Thoracic aorta (tissue), 2 donors: ENCODE results near the gene CADPS. TPM values are rescaled to one million over a fixed set of nuclear protein-coding genes. Genes with fewer than 3 reads are reported as not detected.

Experiments used
- ATAC-seq: fragments of 150-250 bp; one replicate; pipeline ENCODE4 v1.8.0; 2017; ENCODE audit warnings: low read depth; ENCODE audit not compliant: insufficient number of reproducible peaks, low FRiP score
- DNase-seq: peaks from one replicate; pipeline ENCODE4 v3.0.0-alpha.2; 2020; ENCODE audit warnings: low spot score
- H3K27ac ChIP-seq, 2 donors: fragments of 200-600 bp; sonication (generic); 1 replicate in 1 of 2; 2 replicates in 1 of 2; pipeline ENCODE4 v1.5.1; 2016; ENCODE audit warnings: mild to moderate bottlenecking in 2 of 2, moderate library complexity in 2 of 2
- H3K27me3 ChIP-seq: fragments of 200-600 bp; sonication (generic); replicated peaks from 2 replicates; pipeline ENCODE4 v1.6.0; 2016; ENCODE audit warnings: mild to moderate bottlenecking; ENCODE audit not compliant: insufficient read depth
- H3K36me3 ChIP-seq: fragments of 200-600 bp; sonication (generic); one replicate; pipeline ENCODE4 v1.5.1; 2016
- H3K4me1 ChIP-seq, 2 donors: fragments of 200-600 bp; sonication (generic); 1 replicate in 1 of 2; 2 replicates in 1 of 2; pipeline versions ENCODE4 v1.5.1 to v1.6.0; 2016; ENCODE audit warnings: low read depth in 2 of 2, mild to moderate bottlenecking in 1 of 2; ENCODE audit not compliant: control insufficient read depth in 1 of 2
- H3K4me3 ChIP-seq: fragments of 200-600 bp; sonication (generic); 2 replicates; pipeline ENCODE4 v1.5.1; 2016; ENCODE audit warnings: mild to moderate bottlenecking
- H3K9me3 ChIP-seq: fragments of 200-600 bp; sonication (generic); 2 replicates; pipeline ENCODE4 v1.5.1; 2016
- CTCF ChIP-seq: fragments of 200-600 bp; sonication (generic); IDR thresholded peaks from one replicate; pipeline ENCODE4 v1.5.1; 2019; ENCODE audit warnings: antibody characterized with exemption
- total RNA-seq, 2 donors: library from RNA; depleted of rRNA; stranded (reverse); fragments of >200 nt; gene quantifications; one replicate each; pipeline versions ENCODE4 v1.1.0 to v1.2.3, GENCODE V29; 2016

Gene CADPS
- total RNA-seq, 2 donors from 2014 or later, result 0.14 to 7.2 TPM

- no peak for TF ChIP-seq CTCF
- Histone ChIP-seq H3K9me3 (no peaks in the 10 kb centered on the region), H3K27ac (no peak overlapping the region), H3K4me3 (no peak overlapping the region), H3K27me3 (no peaks in the 10 kb centered on the region), H3K4me1 (no peaks in the 10 kb centered on the region), H3K36me3 (no peaks in the 10 kb centered on the region)
- ATAC-seq, result no peak
- no peak for DNase-seq
Observed at GRCh38 chr3:62705721-62706120, 169.5 kb downstream of the CADPS start.

- Histone ChIP-seq H3K36me3 (no peaks in the 10 kb centered on the region), H3K4me3 (no peak overlapping the region), H3K4me1 (no peaks in the 10 kb centered on the region), H3K9me3 (no peaks in the 10 kb centered on the region), H3K27me3 (no peaks in the 10 kb centered on the region), H3K27ac (no peak overlapping the region)
- ATAC-seq (no peak), DNase-seq (no peak)
- TF ChIP-seq CTCF, result no peak
Observed at GRCh38 chr3:62703451-62704167, 171.6 kb downstream of the CADPS start.

- Histone ChIP-seq H3K4me1 (no peaks in the 10 kb centered on the region), H3K9me3 (no peaks in the 10 kb centered on the region), H3K27me3 (no peaks in the 10 kb centered on the region), H3K4me3 (no peak overlapping the region), H3K27ac (no peak overlapping the region), H3K36me3 (no peaks in the 10 kb centered on the region)
- ATAC-seq, result no peak
- no peak for TF ChIP-seq CTCF
- no peak for DNase-seq
Observed at GRCh38 chr3:62700357-62700756, 174.9 kb downstream of the CADPS start.

- no peaks in the 10 kb centered on the region for H3K9me3 ChIP-seq
- no peaks in the 10 kb centered on the region for H3K27me3 ChIP-seq
- no peaks in the 10 kb centered on the region for H3K4me1 ChIP-seq
- TF ChIP-seq CTCF, result no peak
- no peak for DNase-seq
- no peak for ATAC-seq
- no peaks in the 10 kb centered on the region for H3K36me3 ChIP-seq
- H3K27ac ChIP-seq, result no peak overlapping the region
- no peak overlapping the region for H3K4me3 ChIP-seq
Observed at GRCh38 chr3:62699728-62700127, 175.5 kb downstream of the CADPS start.

GRCh38 chr3:62696011-62696410, 179.2 kb downstream of the CADPS start:
- Histone ChIP-seq H3K27ac (no peak overlapping the region), H3K4me3 (no peak overlapping the region), H3K36me3 (no peaks in the 10 kb centered on the region), H3K4me1 (no peaks in the 10 kb centered on the region), H3K9me3 (no peaks in the 10 kb centered on the region), H3K27me3 (no peaks in the 10 kb centered on the region)
- ATAC-seq, result no peak
- DNase-seq, result no peak
- TF ChIP-seq CTCF, result no peak
